KOPT-K1 (cell line): Measurements from ENCODE around the gene LRRN3.
"Not testable (repeated sequence)": the region's sequence is repeated elsewhere in the genome, so short reads cannot be mapped to it uniquely, and the experiment has no call there.

ENCODE experiments used
- H3K27ac ChIP-seq: fragments of 200-600 bp; sonication (generic); 2 replicates; pipeline ENCODE4 v1.5.1; 2016; ENCODE audit warnings: antibody characterized with exemption, mild to moderate bottlenecking, low read depth, low read length; ENCODE audit not compliant: poor library complexity, severe bottlenecking
- H3K36me3 ChIP-seq: fragments of 200-600 bp; sonication (generic); 2 replicates; pipeline ENCODE4 v1.5.1; 2017; ENCODE audit warnings: antibody characterized with exemption, mild to moderate bottlenecking, low read length, moderate library complexity; ENCODE audit not compliant: insufficient read depth
- H3K9me3 ChIP-seq: fragments of 200-600 bp; sonication (generic); 2 replicates; pipeline ENCODE4 v1.5.1; 2017; ENCODE audit warnings: antibody characterized with exemption, low read length, mild to moderate bottlenecking; ENCODE audit not compliant: insufficient read depth, poor library complexity, severe bottlenecking

The LRRN3 gene

GRCh38 chr7:111068618-111069017 is 22.3 kb upstream of the LRRN3 start:
- H3K9me3 ChIP-seq: peaks cover 28% of the 10 kb centered on the region
- no peaks in the 10 kb centered on the region for H3K36me3 ChIP-seq
- H3K27ac ChIP-seq: no peak overlapping the region

GRCh38 chr7:111071556-111071955 is 19.4 kb upstream of the LRRN3 start:
- H3K27ac ChIP-seq: no peak overlapping the region
- peaks cover 2% of the 10 kb centered on the region for H3K9me3 ChIP-seq

GRCh38 chr7:111072658-111073057 is 18.3 kb upstream of the LRRN3 start:
- not testable (repeated sequence) for H3K27ac ChIP-seq, H3K36me3 ChIP-seq, H3K9me3 ChIP-seq

More at GRCh38 chr7:111071556-111071955, 19.4 kb upstream of the LRRN3 start:
- no peaks in the 10 kb centered on the region for H3K36me3 ChIP-seq

- peak overlapping the region; percentile 56 for H3K27ac ChIP-seq
Measured at GRCh38 chr7:111074071-111074747, 16.7 kb upstream of the LRRN3 start.

GRCh38 chr7:111074748-111075146 is 16.2 kb upstream of the LRRN3 start:
- no peaks in the 10 kb centered on the region for H3K36me3 ChIP-seq
- H3K9me3 ChIP-seq: no peaks in the 10 kb centered on the region
- peak overlapping the region; percentile 56 for H3K27ac ChIP-seq

More at GRCh38 chr7:111074071-111074747, 16.7 kb upstream of the LRRN3 start:
- Histone ChIP-seq H3K9me3 (no peaks in the 10 kb centered on the region), H3K36me3 (no peaks in the 10 kb centered on the region)

- Histone ChIP-seq H3K36me3 (no peaks in the 10 kb centered on the region), H3K27ac (no peak overlapping the region), H3K9me3 (no peaks in the 10 kb centered on the region)
Measured at GRCh38 chr7:111075498-111075897, 15.4 kb upstream of the LRRN3 start.

GRCh38 chr7:111076205-111076604 is 14.7 kb upstream of the LRRN3 start:
- H3K9me3 ChIP-seq: no peaks in the 10 kb centered on the region
- H3K36me3 ChIP-seq: no peaks in the 10 kb centered on the region
- H3K27ac ChIP-seq: peak overlapping the region; percentile 12

- Histone ChIP-seq H3K9me3 (no peaks in the 10 kb centered on the region), H3K27ac (peak overlapping the region; percentile 12), H3K36me3 (no peaks in the 10 kb centered on the region)
Measured at GRCh38 chr7:111077001-111077400, 13.9 kb upstream of the LRRN3 start.

GRCh38 chr7:111080495-111081105 is 10.3 kb upstream of the LRRN3 start:
- Histone ChIP-seq H3K27ac (peak overlapping the region; percentile 95), H3K9me3 (peaks cover 4% of the 10 kb centered on the region), H3K36me3 (no peaks in the 10 kb centered on the region)

- H3K9me3 ChIP-seq: peaks cover 5% of the 10 kb centered on the region
- H3K36me3 ChIP-seq: no peaks in the 10 kb centered on the region
- peak overlapping the region; percentile 95 for H3K27ac ChIP-seq
Measured at GRCh38 chr7:111081546-111082267, 9.2 kb upstream of the LRRN3 start.

GRCh38 chr7:111082351-111082750 is 8.6 kb upstream of the LRRN3 start:
- peak overlapping the region; percentile 95 for H3K27ac ChIP-seq

GRCh38 chr7:111083413-111083812 is 7.5 kb upstream of the LRRN3 start:
- Histone ChIP-seq H3K36me3 (no peaks in the 10 kb centered on the region), H3K27ac (peak overlapping the region; percentile 95), H3K9me3 (peaks cover 5% of the 10 kb centered on the region)

More at GRCh38 chr7:111082351-111082750, 8.6 kb upstream of the LRRN3 start:
- peaks cover 5% of the 10 kb centered on the region for H3K9me3 ChIP-seq
- H3K36me3 ChIP-seq: no peaks in the 10 kb centered on the region

GRCh38 chr7:111085356-111085755 is 5.6 kb upstream of the LRRN3 start:
- Histone ChIP-seq H3K9me3 (peaks cover 5% of the 10 kb centered on the region), H3K36me3 (no peaks in the 10 kb centered on the region), H3K27ac (peak overlapping the region; percentile 95)

GRCh38 chr7:111086532-111086931 is 4.4 kb upstream of the LRRN3 start:
- no peaks in the 10 kb centered on the region for H3K36me3 ChIP-seq
- H3K27ac ChIP-seq: no peak overlapping the region
- peaks cover 5% of the 10 kb centered on the region for H3K9me3 ChIP-seq

- H3K27ac ChIP-seq: no peak overlapping the region
Measured at GRCh38 chr7:111088328-111088727, 2.6 kb upstream of the LRRN3 start.

More at GRCh38 chr7:111088328-111088727, 2.6 kb upstream of the LRRN3 start:
- Histone ChIP-seq H3K36me3 (no peaks in the 10 kb centered on the region), H3K9me3 (peaks cover 5% of the 10 kb centered on the region)
